DOHH2 (cell line): ENCODE measurements around the gene OXTR.

Source experiments
- EZH2phosphoT487 ChIP-seq: fragments of 200-600 bp; sonication (generic); IDR thresholded peaks from 2 replicates; pipeline ENCODE4 v1.6.1; 2017; ENCODE audit warnings: borderline replicate concordance, mild to moderate bottlenecking, antibody characterized with exemption, low read length, moderate library complexity, mixed read lengths
- TF ChIP-seq, protein P1 (sequence below): fragments of 200-600 bp; sonication (generic); IDR thresholded peaks from one replicate; pipeline ENCODE4 v1.5.1; 2014; ENCODE audit warnings: antibody characterized with exemption, mild to moderate bottlenecking, low read depth, low read length; ENCODE audit not compliant: poor library complexity, severe bottlenecking

DNA sequence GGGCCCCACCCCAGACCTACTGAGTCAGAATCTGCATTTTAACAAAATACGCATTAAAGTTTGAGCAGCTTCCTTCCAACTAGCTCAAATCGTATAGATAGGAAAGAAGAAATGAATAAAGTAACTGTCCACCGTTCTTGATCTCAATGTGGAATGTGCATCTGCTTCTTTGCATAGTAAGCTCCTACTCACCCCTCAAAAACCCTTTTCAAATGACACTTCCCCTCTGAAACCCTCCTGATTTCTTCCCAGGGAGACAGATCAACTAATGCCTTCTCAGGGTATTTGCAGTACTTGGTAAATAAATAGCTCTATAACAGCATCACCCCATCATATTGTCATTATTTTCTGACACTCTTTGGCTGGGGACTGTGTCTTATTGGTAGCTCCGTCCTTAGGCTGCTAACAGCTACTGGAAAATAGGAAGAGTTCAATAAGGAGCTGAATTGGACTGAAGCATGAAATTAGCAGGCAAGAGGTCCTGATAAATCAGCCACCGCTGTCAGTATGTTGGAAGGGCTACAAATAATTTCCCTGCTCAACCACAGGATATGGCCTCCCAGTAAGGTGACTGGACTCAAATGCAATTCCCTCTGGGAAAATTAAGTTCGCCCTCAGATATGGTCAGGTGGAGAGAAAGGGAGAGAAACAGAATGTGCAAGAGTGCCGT, 10.2 kb downstream of the OXTR start:
- no peak for TF ChIP-seq EZH2phosphoT487
- TF ChIP-seq, protein P1, sequence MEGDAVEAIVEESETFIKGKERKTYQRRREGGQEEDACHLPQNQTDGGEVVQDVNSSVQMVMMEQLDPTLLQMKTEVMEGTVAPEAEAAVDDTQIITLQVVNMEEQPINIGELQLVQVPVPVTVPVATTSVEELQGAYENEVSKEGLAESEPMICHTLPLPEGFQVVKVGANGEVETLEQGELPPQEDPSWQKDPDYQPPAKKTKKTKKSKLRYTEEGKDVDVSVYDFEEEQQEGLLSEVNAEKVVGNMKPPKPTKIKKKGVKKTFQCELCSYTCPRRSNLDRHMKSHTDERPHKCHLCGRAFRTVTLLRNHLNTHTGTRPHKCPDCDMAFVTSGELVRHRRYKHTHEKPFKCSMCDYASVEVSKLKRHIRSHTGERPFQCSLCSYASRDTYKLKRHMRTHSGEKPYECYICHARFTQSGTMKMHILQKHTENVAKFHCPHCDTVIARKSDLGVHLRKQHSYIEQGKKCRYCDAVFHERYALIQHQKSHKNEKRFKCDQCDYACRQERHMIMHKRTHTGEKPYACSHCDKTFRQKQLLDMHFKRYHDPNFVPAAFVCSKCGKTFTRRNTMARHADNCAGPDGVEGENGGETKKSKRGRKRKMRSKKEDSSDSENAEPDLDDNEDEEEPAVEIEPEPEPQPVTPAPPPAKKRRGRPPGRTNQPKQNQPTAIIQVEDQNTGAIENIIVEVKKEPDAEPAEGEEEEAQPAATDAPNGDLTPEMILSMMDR, result no peak
